Neuron (in vitro differentiated cells): ENCODE results near the gene AGAP1.

Source experiments
- H2AFZ ChIP-seq: one replicate; pipeline ENCODE4 v1.6.1; 2013; ENCODE audit warnings: low read depth, mild to moderate bottlenecking, inconsistent platforms, low read length, moderate library complexity
- H3K27me3 ChIP-seq: one replicate; pipeline ENCODE4 v1.6.1; 2013; ENCODE audit warnings: low read length; ENCODE audit not compliant: insufficient read depth
- H3K36me3 ChIP-seq: one replicate; pipeline ENCODE4 v1.6.1; 2013; ENCODE audit warnings: low read length; ENCODE audit not compliant: insufficient read depth
- H3K4me1 ChIP-seq: one replicate; pipeline ENCODE4 v1.6.1; 2013; ENCODE audit warnings: low read length; ENCODE audit not compliant: insufficient read depth
- H3K4me3 ChIP-seq: 2 replicates; pipeline ENCODE4 v1.5.1; 2013; ENCODE audit warnings: mild to moderate bottlenecking, low read length, moderate library complexity
- H3K9me3 ChIP-seq: one replicate; pipeline ENCODE4 v1.6.1; 2013; ENCODE audit warnings: low read length

The AGAP1 gene

GRCh38 chr2:235713189-235713588 lies 219.3 kb downstream of the AGAP1 start:
- H2AFZ ChIP-seq: no peak overlapping the region
- H3K27me3 ChIP-seq: no peaks in the 10 kb centered on the region
- no peak overlapping the region for H3K4me3 ChIP-seq
- H3K36me3 ChIP-seq: peaks cover 21% of the 10 kb centered on the region
- peaks cover 12% of the 10 kb centered on the region for H3K4me1 ChIP-seq
- no peaks in the 10 kb centered on the region for H3K9me3 ChIP-seq

- peaks cover 5% of the 10 kb centered on the region for H3K4me1 ChIP-seq
- no peak overlapping the region for H3K4me3 ChIP-seq
- no peaks in the 10 kb centered on the region for H3K9me3 ChIP-seq
- H2AFZ ChIP-seq: no peak overlapping the region
- no peaks in the 10 kb centered on the region for H3K27me3 ChIP-seq
- H3K36me3 ChIP-seq: peaks cover 24% of the 10 kb centered on the region
These were observed 221.8 kb downstream of the AGAP1 start for GRCh38 chr2:235715601-235716000.

DNA sequence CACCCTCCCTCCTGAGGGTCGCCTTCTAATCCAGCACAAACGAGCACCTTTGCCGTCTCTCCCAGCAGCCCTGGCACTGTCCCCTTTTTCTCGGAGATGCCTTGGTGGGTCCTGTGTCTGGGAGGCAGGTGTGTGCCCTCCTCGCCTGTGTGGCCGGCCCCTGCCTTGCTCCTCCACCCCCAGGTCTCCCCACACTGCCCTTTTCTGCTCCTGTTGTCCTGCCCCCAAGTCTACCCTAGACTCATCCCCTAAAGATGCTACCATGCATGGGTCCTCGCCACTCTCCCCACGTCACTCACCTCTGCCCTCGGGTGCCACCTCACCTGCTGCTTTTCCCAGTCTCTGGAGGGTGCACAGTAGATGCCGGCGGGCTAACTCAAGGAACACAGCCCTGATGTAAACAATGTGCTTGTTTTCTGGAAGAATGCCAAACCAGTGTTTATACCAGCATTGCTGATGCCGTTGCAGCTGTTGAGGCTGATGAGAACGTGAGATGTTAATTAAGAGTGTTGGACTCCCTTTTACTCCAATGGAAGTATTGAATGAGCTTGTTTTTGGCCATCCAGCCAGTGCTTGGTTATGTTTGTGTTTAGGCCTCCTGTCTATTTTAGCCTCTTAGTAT lies 223.1 kb downstream of the AGAP1 start:
- H3K4me3 ChIP-seq: no peak overlapping the region
- peaks cover 22% of the 10 kb centered on the region for H3K36me3 ChIP-seq

DNA sequence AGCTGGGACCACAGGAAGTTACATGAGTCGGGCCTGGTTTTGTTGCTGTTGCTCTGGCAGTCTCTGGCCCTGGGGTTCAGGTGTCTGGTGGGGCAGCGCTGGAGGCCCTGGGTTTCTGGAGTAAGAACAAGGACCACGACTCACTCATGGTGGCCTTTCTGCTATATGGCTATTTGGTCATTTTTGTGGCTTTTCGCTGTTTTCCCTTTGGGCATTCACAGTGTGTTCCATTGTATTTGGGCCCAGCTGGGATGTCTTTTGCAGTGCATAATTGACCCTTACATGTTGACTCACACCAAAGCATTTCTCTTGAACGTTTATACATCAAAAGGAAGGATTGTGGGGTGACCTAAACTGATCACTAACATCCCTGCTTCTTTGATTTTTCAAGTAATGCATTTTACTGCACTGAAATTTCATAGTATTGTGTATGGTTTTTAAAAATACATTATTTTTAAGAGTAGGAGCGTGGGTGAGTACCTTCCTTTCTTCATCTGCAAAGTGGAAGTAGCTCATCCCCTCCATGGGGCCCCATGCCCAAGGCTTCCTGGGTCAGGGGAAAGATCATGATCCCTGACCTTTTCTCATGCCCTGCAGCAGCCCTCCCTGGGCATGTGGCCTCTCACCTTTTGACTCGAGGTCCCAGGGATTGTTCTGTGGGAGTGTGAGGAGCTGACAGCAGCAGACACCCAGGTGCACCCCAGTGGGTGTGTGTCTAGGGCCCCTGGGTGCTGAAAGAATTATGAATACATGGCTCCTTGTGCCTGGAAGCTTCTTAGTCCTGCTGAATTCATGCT lies 225.5 kb downstream of the AGAP1 start:
- H3K4me1 ChIP-seq: peaks cover 5% of the 10 kb centered on the region
- no peak overlapping the region for H3K4me3 ChIP-seq
- H2AFZ ChIP-seq: no peak overlapping the region
- no peaks in the 10 kb centered on the region for H3K9me3 ChIP-seq
- no peaks in the 10 kb centered on the region for H3K27me3 ChIP-seq
- peaks cover 37% of the 10 kb centered on the region for H3K36me3 ChIP-seq

More for the DNA sequence above, 223.1 kb downstream of the AGAP1 start:
- Histone ChIP-seq H3K27me3 (no peaks in the 10 kb centered on the region), H2AFZ (no peak overlapping the region), H3K4me1 (peaks cover 5% of the 10 kb centered on the region), H3K9me3 (no peaks in the 10 kb centered on the region)

GRCh38 chr2:235721625-235722024 lies 227.8 kb downstream of the AGAP1 start:
- H3K9me3 ChIP-seq: no peaks in the 10 kb centered on the region
- H3K36me3 ChIP-seq: peaks cover 38% of the 10 kb centered on the region
- no peaks in the 10 kb centered on the region for H3K27me3 ChIP-seq
- no peak overlapping the region for H3K4me3 ChIP-seq
- peaks cover 5% of the 10 kb centered on the region for H3K4me1 ChIP-seq
- H2AFZ ChIP-seq: no peak overlapping the region

- Histone ChIP-seq H3K4me3 (no peak overlapping the region), H3K9me3 (no peaks in the 10 kb centered on the region), H2AFZ (no peak overlapping the region), H3K27me3 (no peaks in the 10 kb centered on the region), H3K36me3 (peaks cover 45% of the 10 kb centered on the region), H3K4me1 (peaks cover 5% of the 10 kb centered on the region)
These were observed 229.0 kb downstream of the AGAP1 start for GRCh38 chr2:235722869-235723268.

- Histone ChIP-seq H3K4me3 (no peak overlapping the region), H3K27me3 (no peaks in the 10 kb centered on the region), H3K4me1 (peaks cover 5% of the 10 kb centered on the region), H3K36me3 (peaks cover 46% of the 10 kb centered on the region), H2AFZ (no peak overlapping the region), H3K9me3 (no peaks in the 10 kb centered on the region)
These were observed 229.5 kb downstream of the AGAP1 start for GRCh38 chr2:235723371-235723770.

DNA sequence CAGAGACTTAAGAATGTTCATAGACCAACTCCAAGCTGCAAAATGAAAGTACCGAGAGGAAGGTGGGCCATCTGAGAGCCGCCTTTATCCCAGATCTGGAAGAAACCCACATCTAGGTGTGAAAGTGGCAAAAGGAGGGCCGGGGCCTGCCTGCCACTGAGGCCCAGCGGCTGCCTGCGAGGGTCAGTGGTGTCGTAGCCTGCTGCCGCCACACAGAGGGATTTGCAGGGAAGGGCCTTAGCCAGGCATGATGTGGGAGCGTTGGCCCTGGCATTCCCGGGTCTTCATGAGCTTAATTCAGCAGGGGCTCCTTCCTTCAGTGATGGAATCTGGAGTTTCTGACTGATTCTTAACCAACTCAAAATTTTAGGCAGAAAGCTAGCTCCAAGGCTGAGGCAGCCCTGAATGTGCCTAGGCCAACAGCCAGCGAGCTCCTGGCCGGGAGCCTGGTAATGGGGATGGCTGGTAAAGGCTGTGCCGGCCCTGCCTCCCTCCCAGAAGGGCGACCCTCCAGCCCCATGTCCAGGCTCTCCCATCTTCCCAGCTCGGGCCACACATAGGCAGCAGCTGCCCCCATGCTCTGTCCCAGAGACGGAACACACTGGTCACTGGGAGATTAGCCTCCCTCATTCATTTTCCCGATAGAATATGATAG lies 230.1 kb downstream of the AGAP1 start:
- Histone ChIP-seq H3K27me3 (no peaks in the 10 kb centered on the region), H3K4me3 (no peak overlapping the region), H2AFZ (no peak overlapping the region), H3K4me1 (peaks cover 4% of the 10 kb centered on the region), H3K9me3 (no peaks in the 10 kb centered on the region), H3K36me3 (peaks cover 46% of the 10 kb centered on the region)

- Histone ChIP-seq H3K9me3 (no peaks in the 10 kb centered on the region), H3K4me3 (no peak overlapping the region), H3K36me3 (peaks cover 40% of the 10 kb centered on the region), H3K27me3 (no peaks in the 10 kb centered on the region), H3K4me1 (no peaks in the 10 kb centered on the region), H2AFZ (no peak overlapping the region)
These were observed 231.2 kb downstream of the AGAP1 start for GRCh38 chr2:235725016-235725489.

DNA sequence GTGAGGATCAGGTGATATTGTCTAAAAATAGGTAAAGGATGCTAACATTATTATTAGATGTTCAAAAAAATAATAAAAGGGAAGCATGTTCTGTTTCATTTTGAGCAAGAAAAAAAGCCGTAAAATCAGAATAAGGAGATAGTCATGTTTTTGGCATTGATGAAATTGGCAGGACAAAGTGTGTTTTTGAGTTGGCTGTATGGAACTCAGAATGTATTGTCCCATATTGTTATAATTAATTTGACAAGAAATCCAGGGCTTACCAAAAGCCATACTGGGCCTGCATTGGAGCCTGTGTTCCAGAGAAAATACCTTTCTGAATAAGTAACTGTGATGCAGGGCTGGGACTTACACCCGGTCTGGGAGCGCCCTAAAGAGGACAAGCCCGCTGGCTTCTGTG lies 232.0 kb downstream of the AGAP1 start:
- H2AFZ ChIP-seq: no peak overlapping the region
- no peaks in the 10 kb centered on the region for H3K4me1 ChIP-seq
- H3K4me3 ChIP-seq: no peak overlapping the region
- no peaks in the 10 kb centered on the region for H3K9me3 ChIP-seq
- H3K27me3 ChIP-seq: no peaks in the 10 kb centered on the region
- peaks cover 33% of the 10 kb centered on the region for H3K36me3 ChIP-seq

- Histone ChIP-seq H3K9me3 (no peaks in the 10 kb centered on the region), H3K4me1 (peaks cover 5% of the 10 kb centered on the region), H3K4me3 (no peak overlapping the region), H3K27me3 (no peaks in the 10 kb centered on the region), H2AFZ (no peak overlapping the region), H3K36me3 (peaks cover 29% of the 10 kb centered on the region)
These were observed 232.7 kb downstream of the AGAP1 start for GRCh38 chr2:235726554-235726953.

DNA sequence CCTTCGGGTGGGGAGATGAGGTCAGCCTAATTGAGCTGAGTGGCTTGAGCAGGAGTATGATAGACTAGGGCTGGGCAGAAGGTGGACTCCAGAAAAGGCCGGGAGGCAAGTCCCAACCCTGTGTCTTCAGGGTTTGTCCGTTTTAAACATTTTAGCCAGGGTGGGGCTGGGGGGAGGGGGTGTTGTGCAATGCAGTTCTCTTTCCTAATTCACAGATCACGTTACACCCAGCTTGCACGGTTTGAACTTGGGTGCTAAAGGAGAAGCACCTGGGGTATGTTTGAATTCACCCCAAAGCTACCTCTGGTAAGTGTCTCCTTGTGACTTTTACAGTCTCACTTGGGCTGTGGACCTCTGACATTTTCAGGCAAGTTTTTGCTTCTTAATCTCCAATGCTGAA lies 233.3 kb downstream of the AGAP1 start:
- no peaks in the 10 kb centered on the region for H3K9me3 ChIP-seq
- no peak overlapping the region for H3K4me3 ChIP-seq
- H3K4me1 ChIP-seq: peaks cover 11% of the 10 kb centered on the region
- no peak overlapping the region for H2AFZ ChIP-seq
- H3K36me3 ChIP-seq: peaks cover 25% of the 10 kb centered on the region
- no peaks in the 10 kb centered on the region for H3K27me3 ChIP-seq
